MM.1S (cell line): Measurements from ENCODE around the gene DCAF11.

Experiments
- CTCF ChIP-seq: fragments of 300-600 bp; sonication (generic); IDR thresholded peaks from 2 replicates; pipeline ENCODE4 v1.5.1; 2016; ENCODE audit warnings: antibody characterized with exemption, low read length, mixed read lengths
- EZH2 ChIP-seq: fragments of 300-600 bp; sonication (generic); optimal IDR thresholded peaks from 2 replicates; pipeline ENCODE3; 2017; ENCODE audit warnings: low read depth, mild to moderate bottlenecking, antibody characterized with exemption, low read length, mixed read lengths

- TF ChIP-seq CTCF, result no peak
- TF ChIP-seq EZH2, result no peak
These were observed 45.4 kb downstream of the DCAF11 start for GRCh38 chr14:24159777-24160498.
